ENCODE measurements around the gene MAST4.

- TF ChIP-seq CTCF (IDR thresholded peaks at IDR 0.05) (no peak), POLR2A (IDR thresholded peaks at IDR 0.05) (no peak), EP300 (IDR thresholded peaks at IDR 0.05) (no peak)
These were observed 10.9 kb upstream of the MAST4 start for GRCh38 chr5:66585291-66585690.

Measured in tibial nerve (tissue), 4 donors.